ENCODE measurements around the gene BTBD16. TPM values are rescaled to one million over a fixed set of nuclear protein-coding genes. Genes with fewer than 3 reads are reported as not detected.
A peak's percentile ranks its signal among the peaks of the same experiment; 100 is the strongest.

BTBD16 gene
- total and polyA plus RNA-seq, 2 of the 13 experiments (the other 11 are each of a cell fraction or from before 2014, with no cell fraction given) = 5.0 to 11.9 TPM

GRCh38 chr10:122267849-122268737 is 3.0 kb upstream of the BTBD16 start (continued):
- TF ChIP-seq BATF2 (CRISPR knock-in tag; IDR thresholded peaks at IDR 0.05) (no peak), MLLT10 (CRISPR knock-in tag; IDR thresholded peaks at IDR 0.05) (no peak), PCBP1 (IDR thresholded peaks at IDR 0.05; ENCODE audit: borderline replicate concordance, low read depth, low read length) (no peak), HOXA3 (CRISPR knock-in tag; IDR thresholded peaks at IDR 0.05) (peak; percentile 7; the same call in 1 of the 2 replicates), GABPA (IDR thresholded peaks at IDR 0.05; ENCODE audit: low read depth, low read length) (no peak), GABPA (CRISPR knock-in tag; IDR thresholded peaks at IDR 0.05; ENCODE audit: low read depth) (no peak), GPN1 (CRISPR knock-in tag; IDR thresholded peaks at IDR 0.05; ENCODE audit: borderline replicate concordance) (no peak), BCL6 (CRISPR knock-in tag; IDR thresholded peaks at IDR 0.05) (0 out of 2 replicates have a peak, but pooled peaks have one; percentile 26), ZNF451 (CRISPR knock-in tag; IDR thresholded peaks at IDR 0.05) (no peak), CENPBD1 (CRISPR knock-in tag; IDR thresholded peaks at IDR 0.05; ENCODE audit: borderline replicate concordance, low read depth) (no peak), ZNF234 (CRISPR knock-in tag; conservative IDR thresholded peaks at IDR 0.05) (no peak), ZNF224 (CRISPR knock-in tag; IDR thresholded peaks at IDR 0.05) (0 out of 2 replicates have a peak, but pooled peaks have one; percentile 39), ZNF350 (CRISPR knock-in tag; IDR thresholded peaks at IDR 0.05; ENCODE audit: borderline replicate concordance, low read depth) (peak; percentile 75; the same call in 1 of the 2 replicates), ZNF331 (CRISPR knock-in tag; IDR thresholded peaks at IDR 0.05) (no peak), AGO1 (IDR thresholded peaks at IDR 0.05; ENCODE audit: low read depth, low read length, poor library complexity, severe bottlenecking) (no peak), TOE1 (CRISPR knock-in tag; IDR thresholded peaks at IDR 0.05) (no peak), AHR (CRISPR knock-in tag; IDR thresholded peaks at IDR 0.05) (no peak), ZFP37 (CRISPR knock-in tag; IDR thresholded peaks at IDR 0.05; ENCODE audit: borderline replicate concordance) (no peak), ETV6 (CRISPR knock-in tag; conservative IDR thresholded peaks at IDR 0.05) (no peak), E2F5 (CRISPR knock-in tag; conservative IDR thresholded peaks at IDR 0.05) (no peak), ZBTB8A (CRISPR knock-in tag; IDR thresholded peaks at IDR 0.05; ENCODE audit: borderline replicate concordance, low read depth) (no peak), TIGD3 (CRISPR knock-in tag; IDR thresholded peaks at IDR 0.05; ENCODE audit: borderline replicate concordance) (no peak), DNMT3B (CRISPR knock-in tag; conservative IDR thresholded peaks at IDR 0.05) (no peak), ZXDC (CRISPR knock-in tag; IDR thresholded peaks at IDR 0.05) (no peak), ZNF225 (CRISPR knock-in tag; IDR thresholded peaks at IDR 0.05) (no peak)

All from HepG2 (cell line).